Peyer's patch (tissue), 4 donors: ENCODE data around the gene PACS1.

Experiments
- CTCF ChIP-seq, 6 experiments: fragments of 450-650 bp in 4 of 6; fragments of 200-600 bp in 2 of 6; sonication (generic) in 1 of 6; IDR thresholded peaks; one replicate each; pipeline ENCODE4 v1.5.1; 2017 to 2019; ENCODE audit warnings: antibody characterized with exemption in 6 of 6, mild to moderate bottlenecking in 3 of 6, moderate library complexity in 1 of 6
- POLR2A ChIP-seq, 2 donors: fragments of 450-650 bp; IDR thresholded peaks; one replicate each; pipeline ENCODE4 v1.5.1; 2017; ENCODE audit warnings: antibody characterized with exemption in 2 of 2, mild to moderate bottlenecking in 2 of 2, moderate library complexity in 2 of 2

DNA sequence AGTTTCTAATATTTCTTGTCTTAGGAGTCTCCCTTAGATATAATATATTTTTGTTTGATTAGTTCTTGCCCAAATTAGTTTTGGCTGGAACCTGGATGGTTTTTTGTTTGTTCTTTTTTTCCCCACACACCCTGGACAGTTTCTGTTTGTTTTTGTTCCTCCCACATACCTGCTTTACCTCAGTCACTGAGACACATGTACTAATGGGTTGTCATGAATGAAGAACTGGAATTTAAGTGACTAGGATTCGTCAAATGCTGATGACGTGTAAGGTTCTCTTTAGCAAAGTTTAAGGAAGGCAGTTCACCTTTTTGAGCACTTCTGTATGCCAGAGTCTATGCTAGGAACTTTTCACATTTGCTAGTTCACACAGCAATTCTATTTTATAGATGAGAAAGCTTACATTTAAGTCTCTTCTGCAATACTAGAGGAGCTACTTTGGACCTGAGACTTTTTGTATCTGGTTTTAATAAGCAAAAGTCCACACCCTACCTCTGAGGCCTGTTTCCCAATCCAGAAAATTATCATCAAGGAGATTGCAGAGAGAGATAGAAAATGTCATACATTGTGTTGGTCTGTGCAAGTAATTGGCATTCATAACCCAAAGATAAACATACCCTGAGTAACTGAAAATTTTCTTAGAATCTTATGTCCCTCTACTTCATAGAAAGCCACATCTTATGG, 111.7 kb downstream of the PACS1 start:
- TF ChIP-seq CTCF (IDR thresholded peaks at IDR 0.05) (no peak), POLR2A (IDR thresholded peaks at IDR 0.05) (no peak)
